HUES48 (cell line): ENCODE results near the gene MLXIPL.
"Not testable (repeated sequence)": the region's sequence is repeated elsewhere in the genome, so short reads cannot be mapped to it uniquely, and the experiment has no call there.

ENCODE experiments used
- H3K27ac ChIP-seq: one replicate; pipeline ENCODE4 v1.7.0; 2013; ENCODE audit warnings: low read depth, low read length, inconsistent platforms
- H3K27me3 ChIP-seq: 2 replicates; pipeline ENCODE4 v1.6.1; 2013; ENCODE audit warnings: mild to moderate bottlenecking, low read length; ENCODE audit not compliant: control insufficient read depth, insufficient read depth
- H3K36me3 ChIP-seq: 2 replicates; pipeline ENCODE4 v1.6.1; 2013; ENCODE audit warnings: low read length; ENCODE audit not compliant: control insufficient read depth, insufficient read depth
- H3K4me1 ChIP-seq: 2 replicates; pipeline ENCODE4 v1.6.1; 2013; ENCODE audit warnings: mild to moderate bottlenecking, low read length; ENCODE audit not compliant: control insufficient read depth, insufficient read depth
- H3K4me3 ChIP-seq: 2 replicates; pipeline ENCODE4 v1.5.1; 2013; ENCODE audit warnings: mild to moderate bottlenecking, low read depth, low read length
- H3K9ac ChIP-seq: 2 replicates; pipeline ENCODE4 v1.6.1; 2013; ENCODE audit warnings: mild to moderate bottlenecking, low read depth, low read length, moderate library complexity
- H3K9me3 ChIP-seq: 2 replicates; pipeline ENCODE4 v1.6.1; 2013; ENCODE audit warnings: low read length; ENCODE audit not compliant: control insufficient read depth, insufficient read depth

Gene MLXIPL

GRCh38 chr7:73660594-73660993 is 36.3 kb upstream of the MLXIPL start:
- H3K9me3 ChIP-seq, H3K36me3 ChIP-seq, H3K27me3 ChIP-seq, H3K4me3 ChIP-seq, H3K9ac ChIP-seq, H3K4me1 ChIP-seq, H3K27ac ChIP-seq: not testable (repeated sequence)

- Histone ChIP-seq H3K9me3 (no peaks in the 10 kb centered on the region), H3K36me3 (no peaks in the 10 kb centered on the region), H3K4me1 (no peaks in the 10 kb centered on the region; the same call in 1 of the 2 replicates)
Observed at GRCh38 chr7:73659983-73660382, 35.7 kb upstream of the MLXIPL start.

GRCh38 chr7:73655309-73655708 is 31.0 kb upstream of the MLXIPL start:
- not testable (repeated sequence) for H3K4me3 ChIP-seq, H3K9ac ChIP-seq, H3K27me3 ChIP-seq, H3K4me1 ChIP-seq, H3K9me3 ChIP-seq, H3K27ac ChIP-seq, H3K36me3 ChIP-seq

More at GRCh38 chr7:73659983-73660382, 35.7 kb upstream of the MLXIPL start:
- H3K4me3 ChIP-seq: no peak overlapping the region
- no peak overlapping the region for H3K9ac ChIP-seq
- H3K27ac ChIP-seq: no peak overlapping the region
- H3K27me3 ChIP-seq: no peaks in the 10 kb centered on the region

DNA sequence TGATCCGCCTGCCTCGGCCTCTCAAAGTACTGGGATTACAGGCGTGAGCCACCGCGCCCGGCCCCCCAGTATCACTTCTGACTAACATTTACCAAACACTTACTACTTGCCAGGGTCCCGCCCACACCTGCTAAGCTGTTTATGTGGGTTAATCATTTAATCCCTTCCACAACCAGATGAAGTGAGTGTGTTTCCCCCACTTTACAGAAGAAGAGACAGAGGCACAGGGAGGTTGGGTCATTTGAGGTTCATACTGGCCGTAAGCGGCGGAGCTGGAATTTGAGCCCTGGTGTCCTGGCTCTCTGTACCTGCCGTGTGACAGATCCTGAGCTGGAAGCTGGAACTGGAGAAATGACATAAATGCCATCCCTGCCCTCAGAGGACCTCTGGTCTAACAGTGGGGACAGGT is 28.2 kb upstream of the MLXIPL start:
- Histone ChIP-seq H3K36me3 (no peaks in the 10 kb centered on the region), H3K27ac (no peak overlapping the region), H3K27me3 (peaks cover 22% of the 10 kb centered on the region), H3K4me1 (0 out of 2 replicates have a peak, but pooled peaks cover 2% of the 10 kb centered on the region), H3K9me3 (no peaks in the 10 kb centered on the region), H3K4me3 (no peak overlapping the region), H3K9ac (no peak overlapping the region)

DNA sequence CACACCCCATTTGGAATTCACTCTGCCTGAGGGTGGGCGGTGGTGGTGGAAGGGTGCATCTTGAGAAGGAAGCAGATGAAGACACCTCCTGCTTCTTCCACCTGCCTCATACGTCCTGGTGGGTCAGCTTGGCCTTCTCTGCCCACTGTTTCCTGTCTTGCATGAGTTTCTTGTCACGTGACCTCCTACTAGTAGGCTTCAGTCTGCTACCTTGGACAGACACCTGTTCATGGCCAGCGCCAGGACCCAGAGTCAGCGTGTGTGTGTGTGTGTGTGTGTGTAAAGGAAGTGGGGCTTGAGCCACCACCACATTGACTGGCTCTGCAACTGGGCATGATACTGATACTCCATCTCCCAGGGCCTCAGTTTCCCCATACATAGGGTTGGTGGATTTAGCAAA is 26.2 kb upstream of the MLXIPL start:
- Histone ChIP-seq H3K4me3 (no peak overlapping the region), H3K36me3 (no peaks in the 10 kb centered on the region), H3K27me3 (peaks cover 32% of the 10 kb centered on the region), H3K9me3 (no peaks in the 10 kb centered on the region), H3K9ac (no peak overlapping the region), H3K4me1 (0 out of 2 replicates have a peak, but pooled peaks cover 2% of the 10 kb centered on the region), H3K27ac (no peak overlapping the region)

- Histone ChIP-seq H3K27ac (no peak overlapping the region), H3K36me3 (no peaks in the 10 kb centered on the region), H3K9me3 (no peaks in the 10 kb centered on the region), H3K4me3 (no peak overlapping the region), H3K4me1 (0 out of 2 replicates have a peak, but pooled peaks cover 2% of the 10 kb centered on the region), H3K27me3 (peaks cover 32% of the 10 kb centered on the region), H3K9ac (no peak overlapping the region)
Observed at GRCh38 chr7:73649576-73649975, 25.3 kb upstream of the MLXIPL start.

DNA sequence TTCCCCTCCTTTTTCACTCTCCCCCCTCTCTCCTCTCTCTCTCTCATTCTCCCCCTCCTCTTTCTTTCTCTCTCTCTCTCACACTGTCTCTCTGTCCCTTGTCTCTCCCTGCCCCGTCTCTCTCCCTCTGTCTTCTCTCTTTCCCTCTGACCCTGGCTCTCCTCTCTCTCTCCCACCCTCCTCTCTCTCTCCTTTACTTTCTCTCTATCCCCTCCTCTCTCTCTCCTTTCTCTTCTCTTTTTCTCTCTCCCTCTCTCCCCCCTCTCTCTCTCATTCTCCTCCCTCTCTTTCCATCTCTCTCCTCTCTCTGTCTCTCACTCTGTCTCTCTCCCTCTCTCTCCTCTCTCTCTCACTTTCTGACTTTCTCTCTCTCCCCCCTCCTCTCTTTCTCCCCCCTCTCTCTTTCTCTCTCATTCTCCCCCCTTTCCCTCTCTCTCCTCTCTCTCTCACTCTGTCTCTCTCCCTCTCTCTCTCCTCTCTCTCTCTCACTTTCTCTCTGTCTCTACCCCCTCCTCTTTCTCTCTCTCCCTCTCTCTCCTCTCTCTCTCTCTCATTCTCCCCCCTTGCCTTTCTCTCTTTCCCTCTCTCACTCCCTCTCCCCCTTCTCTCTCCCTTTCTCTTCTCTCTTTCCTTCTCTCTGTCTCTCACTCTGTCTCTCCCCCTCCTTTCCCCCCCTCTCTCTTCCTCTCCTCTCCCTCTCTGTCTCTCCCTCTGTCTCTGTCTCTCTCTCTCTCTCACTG is 24.4 kb upstream of the MLXIPL start:
- Histone ChIP-seq H3K4me1 (0 out of 2 replicates have a peak, but pooled peaks cover 2% of the 10 kb centered on the region), H3K9me3 (no peaks in the 10 kb centered on the region), H3K27me3 (peaks cover 32% of the 10 kb centered on the region), H3K9ac (no peak overlapping the region), H3K4me3 (peak overlapping the region; percentile 69), H3K36me3 (no peaks in the 10 kb centered on the region), H3K27ac (no peak overlapping the region)

- Histone ChIP-seq H3K9ac (peak overlapping the region; percentile 18; the same call in 1 of the 2 replicates), H3K27ac (no peak overlapping the region), H3K27me3 (peaks cover 32% of the 10 kb centered on the region), H3K4me1 (0 out of 2 replicates have a peak, but pooled peaks cover 2% of the 10 kb centered on the region), H3K36me3 (no peaks in the 10 kb centered on the region), H3K4me3 (peak overlapping the region; percentile 69), H3K9me3 (no peaks in the 10 kb centered on the region)
Observed at GRCh38 chr7:73647725-73648592, 23.6 kb upstream of the MLXIPL start.

DNA sequence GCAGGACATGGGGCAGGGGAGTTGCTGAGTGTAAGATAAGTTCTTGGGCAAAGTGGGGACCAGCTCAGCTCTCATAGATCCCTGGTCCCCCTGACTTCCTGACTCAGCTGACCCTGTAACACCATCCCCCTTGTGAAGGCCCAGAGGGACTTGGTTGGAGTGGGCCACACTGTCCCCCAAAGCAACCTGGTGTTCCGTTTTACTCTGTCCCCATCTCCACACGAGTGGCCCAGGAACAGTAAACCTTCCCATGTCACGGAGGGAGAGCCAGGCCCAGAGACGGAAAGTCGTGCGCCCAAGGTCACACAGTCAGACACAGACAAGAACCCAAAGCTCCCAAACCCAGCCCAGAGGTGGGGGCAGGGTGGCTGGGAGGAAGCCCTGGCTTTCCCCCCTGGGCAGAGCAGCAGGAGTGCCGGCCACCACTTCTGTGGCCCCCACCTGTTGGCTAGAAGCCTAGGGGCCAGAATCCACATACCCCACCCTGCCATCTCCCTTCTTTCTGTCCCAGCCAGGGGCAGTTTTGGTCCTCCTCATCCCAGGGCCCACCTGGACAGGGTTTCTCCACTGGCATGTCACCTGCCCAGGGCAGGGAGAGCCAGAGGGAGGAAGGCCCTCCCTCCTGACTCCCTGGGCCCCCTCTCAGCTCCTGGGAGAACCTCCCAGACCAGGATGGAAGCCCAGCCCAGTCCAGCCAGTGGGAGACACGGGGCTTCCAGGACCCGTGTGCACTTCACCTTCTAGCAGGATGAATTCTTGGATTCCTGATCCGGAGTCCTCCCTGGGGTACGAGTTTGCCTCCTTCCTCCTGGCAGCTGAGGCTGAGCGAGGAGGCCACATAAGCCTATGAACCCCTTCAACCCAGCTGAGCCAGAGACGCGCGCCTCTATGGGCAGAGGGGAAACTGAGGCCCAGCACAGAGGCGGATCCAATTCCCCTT is 22.7 kb upstream of the MLXIPL start:
- Histone ChIP-seq H3K9ac (no peak overlapping the region), H3K27me3 (peaks cover 32% of the 10 kb centered on the region), H3K9me3 (no peaks in the 10 kb centered on the region), H3K4me3 (peak overlapping the region; percentile 69), H3K27ac (no peak overlapping the region), H3K4me1 (0 out of 2 replicates have a peak, but pooled peaks cover 2% of the 10 kb centered on the region), H3K36me3 (no peaks in the 10 kb centered on the region)

- Histone ChIP-seq H3K27me3 (peaks cover 32% of the 10 kb centered on the region), H3K27ac (no peak overlapping the region), H3K9me3 (no peaks in the 10 kb centered on the region), H3K36me3 (no peaks in the 10 kb centered on the region), H3K9ac (no peak overlapping the region), H3K4me1 (0 out of 2 replicates have a peak, but pooled peaks cover 2% of the 10 kb centered on the region), H3K4me3 (no peak overlapping the region)
Observed at GRCh38 chr7:73645643-73646174, 21.4 kb upstream of the MLXIPL start.
